GM19328 (cell line): Measurements from ENCODE around the gene DGKH.
A peak's percentile ranks its signal among the peaks of the same experiment; 100 is the strongest.
"Not testable (repeated sequence)": the region's sequence is repeated elsewhere in the genome, so short reads cannot be mapped to it uniquely, and the experiment has no call there.

Experiments used
- ATAC-seq: cut with Tn5 transposase; IDR thresholded peaks from one replicate; pipeline ENCODE4 v1.9.1; 2021; ENCODE audit warnings: mild to moderate bottlenecking, moderate library complexity; ENCODE audit not compliant: unreplicated experiment

Gene DGKH

DNA sequence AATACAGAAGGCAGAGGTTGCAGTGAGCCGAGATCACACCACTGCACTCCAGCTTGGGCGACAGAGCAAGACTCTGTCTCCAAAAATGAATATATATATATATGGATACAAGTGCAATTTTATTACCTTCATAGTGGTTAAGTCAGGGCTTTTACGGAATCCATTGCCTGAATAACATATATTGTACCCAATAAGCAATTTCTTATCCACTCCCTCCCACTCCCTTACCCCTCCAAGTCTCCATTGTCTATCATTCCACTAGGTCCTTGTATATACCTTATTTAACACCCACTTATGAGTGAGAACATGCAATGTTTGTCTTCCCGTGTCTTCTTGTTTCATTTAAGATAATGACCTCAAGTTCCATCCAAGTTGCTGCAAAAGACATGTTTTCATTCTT is 175.2 kb downstream of the DGKH start:
- no peak for ATAC-seq

DNA sequence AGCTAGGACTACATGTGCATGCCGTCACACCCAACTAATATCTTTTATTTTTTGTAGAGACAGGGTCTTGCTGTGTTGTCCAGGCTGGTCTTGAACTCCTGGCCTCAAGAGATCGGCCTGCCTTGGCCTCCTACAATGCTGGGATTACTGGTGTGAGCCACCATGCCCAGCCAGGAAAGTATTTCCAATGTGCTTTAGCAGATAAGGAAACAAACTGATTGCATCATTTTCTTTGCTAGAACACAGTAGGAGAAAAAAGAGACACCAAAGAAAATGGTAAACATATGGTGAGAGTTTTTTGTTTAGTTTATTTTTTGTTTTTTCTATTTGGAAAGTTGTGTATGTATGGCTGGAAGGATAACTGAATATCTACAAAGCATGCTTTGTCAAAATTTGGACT is 176.6 kb downstream of the DGKH start:
- ATAC-seq = no peak

DNA sequence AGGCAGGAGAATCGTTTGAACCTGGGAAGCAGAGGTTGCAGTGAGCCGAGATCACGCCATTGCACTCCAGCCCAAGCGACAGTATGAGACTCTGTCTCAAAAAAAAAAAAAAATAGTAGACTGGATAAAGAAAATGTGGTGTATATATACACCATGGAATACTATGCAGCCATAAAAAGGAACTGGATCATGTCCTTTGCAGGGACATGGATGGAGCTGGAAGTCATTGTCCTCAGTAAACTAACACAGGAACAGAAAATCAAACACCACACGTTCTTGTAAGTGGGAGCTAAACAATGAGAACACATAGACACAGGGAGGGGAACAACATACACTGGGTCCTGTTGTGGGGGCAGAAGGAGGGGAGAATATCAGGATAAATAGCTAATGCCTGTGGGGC is 178.3 kb downstream of the DGKH start:
- not testable (repeated sequence) for ATAC-seq

DNA sequence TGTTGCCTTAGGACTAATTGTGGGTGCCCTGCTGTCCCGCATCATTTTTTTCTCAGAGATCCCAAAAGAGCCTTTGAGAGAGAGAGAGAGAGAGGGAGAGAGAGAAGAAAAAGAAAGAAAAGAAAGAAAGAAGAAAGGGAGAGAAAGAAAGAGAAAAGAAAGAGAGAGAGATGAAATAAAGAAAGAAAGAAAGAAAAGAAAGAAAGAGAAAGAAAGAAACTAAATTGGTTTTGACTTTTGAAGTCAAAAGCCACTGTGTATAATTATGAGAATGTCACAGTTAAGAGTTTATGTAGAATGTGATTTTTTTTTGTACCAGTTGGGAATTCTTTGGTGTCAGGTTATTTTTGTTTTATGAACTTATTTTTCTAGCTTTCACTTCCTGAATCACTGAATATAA is 180.1 kb downstream of the DGKH start:
- ATAC-seq = no peak

DNA sequence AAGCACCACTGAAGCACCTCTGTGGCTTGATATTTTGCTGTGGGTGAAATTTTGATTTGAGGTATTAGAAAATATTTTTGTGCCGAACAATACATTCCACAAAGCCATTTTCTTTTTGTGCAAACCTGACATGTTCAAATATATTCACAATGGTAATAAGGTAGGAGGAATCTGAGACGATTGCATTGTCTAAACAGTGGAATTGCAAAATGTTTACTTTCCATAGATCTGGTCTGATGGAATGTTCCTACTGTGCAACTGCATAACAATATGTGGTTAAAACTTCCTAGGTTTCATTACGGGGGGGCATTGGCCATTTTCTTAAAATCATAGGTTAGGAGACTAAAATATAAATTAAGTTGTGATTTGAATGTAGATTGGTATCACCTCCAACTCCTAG is 180.8 kb downstream of the DGKH start:
- no peak for ATAC-seq

DNA sequence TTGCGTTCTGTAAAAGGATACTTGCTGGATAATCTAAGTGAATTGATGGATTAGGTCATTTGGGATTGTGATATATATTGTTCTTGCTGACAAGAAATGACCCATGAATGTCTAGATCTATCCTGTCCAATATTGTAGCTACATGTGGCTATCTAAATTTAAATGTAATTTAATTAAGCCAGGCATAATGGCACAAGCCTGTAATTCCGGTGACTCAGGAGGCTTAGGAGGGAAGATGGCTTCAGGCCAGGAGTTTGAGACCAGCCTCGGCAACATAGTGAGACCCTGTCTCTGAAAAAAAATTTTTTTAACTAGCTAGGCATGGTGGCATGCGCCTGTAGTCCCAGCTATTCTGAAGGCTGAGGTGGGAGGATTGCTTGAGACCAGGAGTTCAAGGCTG is 184.2 kb downstream of the DGKH start:
- no peak for ATAC-seq

DNA sequence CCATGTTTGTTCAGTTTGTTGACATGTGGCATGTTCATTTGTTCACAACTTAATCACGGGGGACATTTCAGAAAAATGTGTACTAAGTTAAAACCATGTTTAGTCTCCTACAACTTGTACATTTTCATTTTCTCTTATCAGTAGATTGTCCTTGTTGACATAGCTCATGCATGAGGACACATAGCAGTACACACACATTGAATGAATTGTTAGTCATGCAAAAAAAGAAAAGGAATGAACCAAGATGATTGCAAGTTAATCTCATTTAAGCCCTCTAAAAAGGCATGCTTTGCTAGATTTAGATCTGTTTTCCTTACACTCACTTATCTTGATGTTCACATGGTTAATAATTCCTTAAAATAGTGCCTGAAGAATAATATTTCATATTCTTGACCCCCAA is 185.3 kb downstream of the DGKH start:
- ATAC-seq = no peak

DNA sequence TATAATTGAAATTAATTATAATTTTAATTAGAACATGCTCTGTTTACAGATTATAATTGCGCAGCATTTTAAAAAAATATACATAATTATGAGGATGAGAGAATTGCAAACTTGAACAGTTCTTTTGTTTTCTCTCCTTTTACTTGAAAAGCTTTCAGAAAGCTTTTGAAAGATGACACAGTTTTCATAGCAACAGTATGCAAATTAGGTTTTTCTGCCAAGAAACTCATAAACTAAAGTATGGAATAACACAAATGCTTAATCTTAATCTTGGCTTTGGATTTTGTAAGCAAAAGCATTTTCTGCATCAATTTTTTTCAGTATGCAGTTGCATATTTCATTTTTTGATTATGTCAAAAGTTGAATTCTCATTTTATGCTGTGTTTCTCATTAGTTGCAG is 190.7 kb downstream of the DGKH start:
- no peak for ATAC-seq

DNA sequence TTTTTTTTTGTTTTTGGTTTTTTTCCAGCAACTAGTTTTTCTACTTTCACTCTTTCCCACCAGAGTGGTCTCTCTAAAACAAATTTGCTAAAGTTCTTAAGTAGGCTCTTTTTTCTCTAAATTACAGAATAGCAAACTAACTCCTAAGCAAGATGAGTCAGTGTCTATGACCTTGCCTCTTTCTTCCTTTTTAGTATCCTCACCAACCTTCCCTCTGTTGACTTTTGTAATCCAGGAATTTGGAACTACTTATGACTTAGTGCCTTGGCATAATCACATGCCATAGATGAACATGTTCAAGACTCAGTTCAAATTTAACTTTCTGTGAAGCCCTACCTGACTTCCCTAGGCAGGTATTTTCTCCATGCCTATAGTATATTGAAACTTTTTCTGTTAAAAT is 191.2 kb downstream of the DGKH start:
- ATAC-seq = no peak

DNA sequence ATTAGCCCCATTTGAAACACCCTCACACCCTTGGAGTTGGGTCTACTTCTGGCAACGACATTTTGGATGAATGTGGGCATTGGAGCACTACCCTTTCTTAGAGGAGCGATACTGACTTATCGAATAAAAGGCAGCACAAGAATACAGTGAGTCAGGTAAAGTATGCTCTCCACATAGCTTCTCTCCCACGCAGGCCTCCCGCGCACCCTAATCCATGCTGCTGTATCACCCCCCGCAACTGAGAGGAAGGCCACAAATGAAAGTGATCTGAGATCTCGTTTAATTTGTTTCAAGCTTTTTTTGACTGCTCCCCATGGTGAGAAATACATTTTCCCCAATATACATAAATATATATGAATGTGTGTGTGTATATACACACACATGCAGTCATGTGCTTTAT is 198.1 kb downstream of the DGKH start:
- ATAC-seq = no peak

DNA sequence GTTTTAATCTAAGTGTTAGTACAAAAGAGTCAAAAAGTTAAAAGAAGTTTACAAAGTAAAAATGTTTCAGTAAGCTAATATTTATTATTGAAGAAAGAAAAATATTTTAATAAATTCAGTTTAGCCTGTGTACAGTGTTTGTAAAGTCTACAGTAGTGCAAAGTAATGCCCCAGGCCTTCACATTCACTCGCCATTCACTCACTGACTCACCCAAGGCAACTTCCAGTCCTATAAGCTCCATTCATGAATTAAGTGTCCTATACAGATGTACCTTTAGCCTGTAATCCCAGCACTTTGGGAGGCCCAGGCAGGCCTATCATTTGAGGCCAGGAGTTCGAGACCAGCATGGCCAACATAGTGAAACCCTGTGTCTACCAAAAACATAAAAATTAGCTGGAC is 199.4 kb downstream of the DGKH start:
- no peak for ATAC-seq

DNA sequence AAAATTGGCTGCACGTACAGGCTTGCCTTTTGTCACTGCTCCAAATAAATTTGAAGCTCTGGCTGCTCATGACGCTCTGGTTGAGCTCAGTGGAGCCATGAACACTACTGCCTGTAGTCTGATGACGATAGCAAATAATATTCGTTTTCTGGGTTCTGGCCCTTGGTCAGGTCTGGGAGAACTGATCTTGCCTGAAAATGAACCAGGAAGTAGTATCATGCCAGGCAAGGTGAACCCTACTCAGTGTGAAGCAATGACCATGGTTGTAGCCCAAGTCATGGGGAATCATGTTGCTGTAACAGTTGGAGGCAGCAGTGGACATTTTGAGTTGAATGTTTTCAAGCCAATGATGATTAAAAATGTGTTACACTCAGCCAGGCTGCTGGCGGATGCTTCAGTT is 207.4 kb downstream of the DGKH start:
- ATAC-seq = no peak

DNA sequence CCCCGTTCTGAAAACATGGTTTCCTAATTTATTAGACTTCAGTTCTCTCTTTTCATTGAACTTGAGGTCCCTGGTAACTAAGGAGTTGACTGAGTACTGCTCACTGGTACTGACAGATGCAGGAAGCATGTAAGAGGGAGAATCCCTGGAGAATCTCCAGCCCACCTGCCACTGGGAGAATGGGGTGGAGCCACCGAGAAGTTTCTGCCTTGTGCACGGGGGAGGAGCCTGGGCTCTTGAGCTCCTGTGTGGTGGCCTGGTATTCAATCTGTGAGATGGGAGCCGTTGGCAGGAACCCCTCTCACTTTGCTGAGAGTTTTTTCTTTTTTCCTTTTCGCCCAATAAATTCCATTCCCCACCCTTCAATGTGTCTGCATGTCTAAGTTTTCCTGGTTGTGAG is 210.3 kb downstream of the DGKH start:
- ATAC-seq = no peak

DNA sequence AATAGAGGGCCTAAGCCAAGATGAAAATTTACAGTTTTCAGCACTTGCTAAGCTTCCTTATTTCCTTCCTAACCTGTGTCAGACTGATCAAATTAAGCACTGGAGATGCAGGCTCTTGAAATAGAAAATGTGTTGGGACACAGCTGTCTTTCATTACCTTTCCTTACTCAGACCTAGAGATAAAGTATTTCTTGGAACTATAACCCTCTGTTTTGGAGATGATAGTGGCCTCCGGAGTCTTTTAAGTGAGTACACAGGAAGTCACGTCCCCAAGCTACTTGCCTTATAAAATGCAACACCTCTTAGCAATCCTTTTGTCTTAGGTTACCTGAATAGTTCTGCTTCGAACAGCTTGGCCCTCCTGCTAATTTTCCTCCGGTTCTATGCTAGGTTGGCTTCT is 211.1 kb downstream of the DGKH start:
- ATAC-seq = no peak

DNA sequence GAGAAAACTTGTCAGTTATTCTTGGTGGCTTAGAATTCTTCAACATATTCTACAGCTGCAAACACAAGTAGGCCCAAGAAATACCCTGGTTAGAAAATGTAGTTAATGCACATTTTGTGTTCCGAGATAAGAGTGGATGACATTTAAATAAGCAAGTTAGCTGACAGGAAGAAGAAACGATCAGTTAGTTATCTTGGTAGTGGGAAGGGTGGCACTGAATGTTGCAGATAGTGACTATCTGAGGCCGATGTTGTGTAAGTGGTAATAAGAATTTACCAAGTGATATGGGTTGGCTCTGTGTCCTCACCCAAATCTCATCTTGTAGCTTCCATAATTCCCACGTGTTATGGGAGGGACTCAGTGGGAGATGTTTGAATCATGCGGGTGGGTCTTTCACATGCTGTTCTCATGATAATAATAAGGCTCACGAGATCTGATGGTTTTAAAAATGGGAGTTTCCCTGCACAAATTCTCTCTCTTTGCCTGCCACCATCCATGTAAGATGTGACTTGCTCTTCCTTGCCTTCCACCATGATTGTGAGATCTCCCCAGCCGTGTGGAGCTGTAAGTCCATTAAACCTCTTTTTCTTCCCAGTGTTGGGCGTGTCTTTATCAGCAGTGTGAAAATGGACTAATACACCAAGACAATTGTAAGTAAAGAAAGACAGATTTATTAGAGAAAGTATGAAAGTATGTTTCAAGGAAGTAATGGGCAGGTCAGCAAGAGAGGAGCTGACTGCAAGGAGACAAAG is 212.6 kb downstream of the DGKH start:
- no peak for ATAC-seq

DNA sequence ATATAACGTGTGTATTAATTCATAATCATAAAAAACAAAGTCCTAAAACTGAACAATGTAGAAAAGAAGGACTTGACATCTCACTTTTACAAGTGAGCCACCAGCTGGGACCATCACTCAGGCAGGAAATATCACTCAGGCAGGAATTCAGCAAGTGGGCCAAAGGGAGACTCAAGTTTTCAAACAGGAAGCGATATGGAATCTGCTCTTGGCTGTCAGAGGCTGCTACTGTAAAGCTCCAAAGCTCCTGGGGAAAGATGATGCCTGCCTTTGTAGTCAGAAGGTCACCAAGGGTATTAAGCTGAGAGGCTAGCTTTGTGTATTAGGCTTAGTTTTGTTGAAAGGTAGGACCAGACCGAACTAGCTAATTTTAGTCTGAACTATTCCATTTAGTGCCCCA is 218.0 kb downstream of the DGKH start:
- no peak for ATAC-seq

DNA sequence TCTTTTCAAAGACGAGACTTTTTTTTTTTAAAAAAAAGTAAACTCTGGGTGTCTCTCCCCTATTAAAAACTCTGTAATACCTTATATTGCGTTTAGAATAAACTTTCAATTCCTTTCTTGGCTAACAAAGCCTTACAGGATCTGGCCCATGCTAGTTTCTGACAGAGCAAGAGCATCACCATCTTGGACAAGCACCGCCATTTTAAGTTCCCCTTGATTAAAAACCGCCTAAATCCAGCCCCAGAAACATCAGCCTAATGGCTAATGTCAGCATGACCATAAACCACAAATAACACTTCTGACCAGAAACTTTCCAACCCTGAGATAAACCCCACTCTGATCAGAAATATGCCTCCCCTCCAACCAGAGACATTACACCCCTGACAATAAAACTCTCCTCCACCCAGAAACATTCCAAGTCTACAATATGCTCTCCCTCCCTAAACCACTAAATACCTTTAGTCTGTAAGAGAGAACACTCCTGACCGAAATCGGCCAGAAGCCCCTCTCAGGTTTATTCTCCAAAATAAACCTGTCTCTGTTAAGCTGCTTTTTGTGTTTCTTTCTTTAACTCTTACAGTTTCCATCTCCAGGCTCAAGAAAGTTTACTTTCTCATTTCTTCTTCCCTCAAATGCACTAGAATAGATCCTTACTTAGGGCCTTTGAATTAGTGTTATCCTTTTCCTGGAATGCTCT is 221.9 kb downstream of the DGKH start:
- ATAC-seq = no peak

DNA sequence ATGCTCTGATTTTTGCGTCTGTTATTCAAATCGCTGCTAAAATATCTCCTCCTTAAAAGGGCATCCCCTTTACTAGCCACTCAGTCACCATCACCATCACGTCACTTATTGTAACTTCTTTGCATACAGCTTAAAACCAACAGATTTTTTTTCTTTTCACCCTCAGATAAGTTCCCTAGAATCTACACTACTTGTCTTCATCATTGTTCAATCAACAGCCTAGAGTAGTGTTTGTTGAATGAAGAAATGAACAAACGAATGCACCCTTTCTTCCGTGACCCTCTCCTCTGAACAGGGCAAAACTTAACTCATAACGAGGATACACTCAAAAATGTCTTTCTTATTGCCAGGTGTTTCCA is 222.4 kb downstream of the DGKH start:
- ATAC-seq = no peak

DNA sequence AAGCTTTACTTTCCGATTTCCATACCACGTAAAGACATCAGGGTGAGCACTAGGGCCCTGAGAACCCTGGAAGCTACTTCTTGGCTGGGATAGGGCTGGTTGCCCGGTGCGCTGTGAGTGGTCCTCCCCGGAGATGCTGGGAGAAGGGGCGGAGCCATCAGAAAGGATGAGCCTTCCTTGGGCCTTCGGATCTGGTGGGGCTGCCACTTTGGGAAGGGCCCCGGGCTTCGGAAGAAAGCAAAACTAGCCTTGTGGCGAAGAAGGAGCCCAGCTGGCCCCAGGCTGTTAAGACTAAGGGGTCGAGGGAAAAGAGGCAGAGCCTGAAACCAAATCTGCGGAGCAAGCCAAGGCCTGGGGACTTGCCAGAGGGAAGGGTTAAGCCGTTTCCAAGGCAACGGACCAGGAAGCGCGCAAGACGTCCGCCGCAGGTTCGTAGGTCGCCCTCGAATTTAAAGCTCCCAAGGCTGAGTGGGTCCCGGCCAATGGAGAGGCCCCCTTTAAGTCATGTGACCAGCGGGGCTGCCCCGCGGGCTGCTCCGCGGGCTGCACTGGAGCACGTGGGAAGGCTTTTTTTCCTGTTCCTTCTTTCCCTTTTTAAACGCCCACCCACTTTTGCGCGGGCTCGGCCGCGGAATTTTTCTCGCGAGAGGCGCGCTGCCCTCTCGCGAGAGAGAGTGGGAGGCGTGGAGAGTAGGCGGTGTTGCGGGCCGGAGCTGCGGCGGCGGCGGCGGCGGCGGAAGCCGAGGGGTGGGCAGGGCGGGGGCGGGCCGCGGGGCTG is 223.1 kb downstream of the DGKH start:
- peak; percentile 74 for ATAC-seq

DNA sequence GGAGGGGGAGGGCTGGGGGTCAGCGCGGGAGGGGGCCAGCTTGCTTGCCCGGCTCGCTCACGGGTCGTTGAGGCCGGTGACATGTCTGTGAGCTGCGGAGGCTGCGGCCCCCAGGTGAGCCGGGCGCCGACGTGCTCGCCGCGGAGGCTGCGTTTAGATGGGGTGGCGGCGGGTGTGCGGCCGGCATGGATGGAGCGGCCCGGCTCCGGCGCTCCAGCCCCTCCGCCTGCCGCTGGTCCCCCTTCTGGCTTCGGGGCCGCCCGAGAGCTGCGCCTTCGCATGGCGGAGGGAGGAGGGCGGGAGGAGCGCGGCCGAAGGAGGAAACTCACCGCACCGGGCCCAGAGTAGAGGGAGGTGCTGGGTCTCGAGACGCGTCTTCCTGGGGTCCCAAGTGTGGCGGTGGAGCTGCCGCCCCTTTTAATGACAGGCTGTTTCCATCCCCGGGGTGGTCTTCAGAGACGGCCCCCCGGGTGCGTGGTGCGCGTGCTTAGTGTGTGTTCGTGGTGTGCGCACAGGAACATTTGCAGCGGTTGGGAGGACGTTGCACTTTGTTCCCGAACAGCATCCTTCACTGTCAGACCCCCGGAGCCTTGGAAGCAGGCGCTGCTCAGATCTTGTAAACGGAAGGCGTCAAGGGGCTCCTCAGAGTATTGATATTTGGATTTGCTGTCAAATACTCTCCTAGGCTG is 223.8 kb downstream of the DGKH start, which contains the start of gene AKAP11:
Gene AKAP11, plus strand, starts transcription at position 38 of the 689 bp plus-strand sequence. CDS start 14,197 bp downstream, outside the sequence.
- ATAC-seq = peak; percentile 23

DNA sequence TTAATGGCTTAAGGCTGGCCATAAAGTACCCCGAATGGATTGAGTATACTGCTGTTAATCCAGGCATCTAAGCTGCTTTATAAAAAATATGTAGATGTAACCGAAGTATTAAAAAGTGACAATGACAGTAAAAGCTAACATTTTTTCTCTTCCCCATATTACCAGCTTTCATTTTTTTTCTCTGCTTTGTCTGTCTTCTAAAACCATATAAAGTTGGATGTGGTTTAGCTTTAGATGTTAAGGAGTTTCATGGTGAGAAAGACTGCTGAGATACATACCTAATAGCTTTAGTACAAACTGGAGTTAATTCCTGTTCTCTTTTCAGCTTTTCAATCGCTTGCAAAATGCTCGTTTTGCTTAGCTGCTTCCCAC is 224.3 kb downstream of the DGKH start:
- ATAC-seq = no peak
